Prostate gland (tissue), 2 donors: Measurements from ENCODE around the gene SYT6. TPM values are rescaled to one million over a fixed set of nuclear protein-coding genes. Genes with fewer than 3 reads are reported as not detected.

Source experiments
- DNase-seq: peaks from one replicate; pipeline ENCODE4 v3.0.0-alpha.2; 2019; ENCODE audit warnings: low spot score
- H3K27ac ChIP-seq, 2 donors: fragments of 200-600 bp; sonication (generic); 2 replicates each; pipeline ENCODE4 v1.5.1; 2017 to 2019
- H3K27me3 ChIP-seq: fragments of 200-600 bp; sonication (generic); replicated peaks from 2 replicates; pipeline ENCODE4 v1.5.1; 2019; ENCODE audit not compliant: insufficient read depth
- H3K36me3 ChIP-seq, 2 donors: fragments of 200-600 bp; sonication (generic); 1 replicate in 1 of 2; 2 replicates in 1 of 2; pipeline versions ENCODE4 v1.5.1 to v1.8.1; 2017 to 2019
- H3K4me1 ChIP-seq: fragments of 200-600 bp; sonication (generic); replicated peaks from 2 replicates; pipeline ENCODE4 v1.5.1; 2019
- H3K4me3 ChIP-seq, 2 donors: fragments of 200-600 bp; sonication (generic); 2 replicates each; pipeline ENCODE4 v1.5.1; 2017 to 2019
- H3K9me3 ChIP-seq: fragments of 200-600 bp; sonication (generic); 2 replicates; pipeline ENCODE4 v1.5.1; 2017
- CTCF ChIP-seq, 4 experiments: fragments of 200-600 bp in 2 of 4; fragments of 450-650 bp in 2 of 4; sonication (generic) in 2 of 4; IDR thresholded peaks; 1 replicate in 3 of 4; 2 replicates in 1 of 4; pipeline ENCODE4 v1.5.1; 2016 to 2019; ENCODE audit warnings: antibody characterized with exemption in 4 of 4, mild to moderate bottlenecking in 2 of 4, moderate library complexity in 2 of 4
- POLR2A ChIP-seq: fragments of 450-650 bp; IDR thresholded peaks from one replicate; pipeline ENCODE4 v1.6.1; 2016; ENCODE audit warnings: antibody characterized with exemption, mild to moderate bottlenecking
- POLR2AphosphoS5 ChIP-seq: sonication (generic); formaldehyde crosslinking; IDR thresholded peaks from one replicate; pipeline ENCODE4 v1.6.1; 2017; ENCODE audit warnings: antibody characterized with exemption
- WGBS: methylation state at CpG from one replicate; pipeline ENCODE4 v1.1.5; 2018; 5-methylcytosine and 5-hydroxymethylcytosine counted together
- intact Hi-C: fragments of 100-400 bp; cut with DNase I; formaldehyde crosslinking; loops from one replicate; pipeline ENCODE4 v1.14.2; 2022
- total RNA-seq, 2 donors: library from RNA; depleted of rRNA; stranded (reverse); fragments of >200 nt; gene quantifications; one replicate each; pipeline ENCODE4 v1.1.0, GENCODE V29; 2016

The SYT6 gene
- total RNA-seq, 2 donors from 2014 or later: 1.6 TPM; not detected in 1

GRCh38 chr1:114088392-114089299, 65.0 kb downstream of the SYT6 start:
- Histone ChIP-seq H3K4me1 (no peaks in the 10 kb centered on the region), H3K4me3 (no peak overlapping the region), H3K9me3 (no peaks in the 10 kb centered on the region), H3K36me3 (no peaks in the 10 kb centered on the region), H3K27me3 (no peaks in the 10 kb centered on the region), H3K27ac (no peak overlapping the region)
- intact Hi-C loops: no loop called here
- no peak for DNase-seq
- WGBS: 66% methylated on average over 13 of the region's 13 CpGs
- TF ChIP-seq POLR2AphosphoS5 (no peak), CTCF (IDR thresholded peaks at IDR 0.05) (no peak), POLR2A (no peak)

- H3K27me3 ChIP-seq: no peaks in the 10 kb centered on the region
- no peak for DNase-seq
Observed at GRCh38 chr1:114087495-114087894, 66.2 kb downstream of the SYT6 start.

DNA sequence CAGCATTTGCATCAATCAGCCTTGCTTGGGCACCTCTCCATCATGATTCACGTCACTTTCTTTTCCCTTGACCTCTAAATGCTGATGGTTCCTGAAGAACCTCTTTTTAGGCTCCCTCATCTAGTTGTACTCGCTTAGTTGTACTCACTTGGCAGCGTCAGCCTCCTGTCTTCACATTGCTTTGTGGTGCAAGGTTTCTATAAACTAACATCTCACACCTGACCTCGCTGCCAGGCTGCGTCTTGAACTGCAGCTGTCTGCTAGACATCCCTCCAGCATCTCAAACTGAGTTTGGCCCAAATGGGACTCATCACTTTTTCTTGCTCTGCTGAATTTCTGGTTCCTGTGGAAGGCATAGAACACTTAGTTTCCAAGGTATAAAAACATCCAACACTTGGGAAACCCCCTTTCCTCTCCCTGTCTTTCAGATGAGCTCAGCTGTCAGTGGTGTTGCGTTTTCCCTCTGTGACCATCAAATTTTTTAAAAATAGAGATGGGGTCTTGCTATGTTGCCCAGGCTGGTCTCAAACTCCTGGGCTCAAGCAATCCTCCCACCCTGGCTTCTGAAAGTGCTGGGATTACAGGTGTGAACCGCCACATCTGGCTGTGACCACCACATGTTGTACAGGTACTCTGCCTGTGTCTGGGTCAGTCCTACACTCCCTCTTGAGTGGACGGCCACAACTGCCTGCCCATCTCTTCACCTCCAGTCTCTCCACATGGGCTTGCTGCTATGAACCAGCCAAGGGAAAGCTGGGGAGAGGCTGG, 66.9 kb downstream of the SYT6 start:
- TF ChIP-seq POLR2AphosphoS5: no peak
- Histone ChIP-seq H3K36me3 (no peaks in the 10 kb centered on the region), H3K4me1 (no peaks in the 10 kb centered on the region), H3K27me3 (no peaks in the 10 kb centered on the region), H3K9me3 (no peaks in the 10 kb centered on the region), H3K27ac (no peak overlapping the region), H3K4me3 (no peak overlapping the region)
- DNase-seq: no peak
- 65% methylated on average over 8 of the region's 8 CpGs for WGBS
- intact Hi-C loops: no loop called here

More at GRCh38 chr1:114087495-114087894, 66.2 kb downstream of the SYT6 start:
- no peaks in the 10 kb centered on the region for H3K9me3 ChIP-seq
- H3K4me1 ChIP-seq: no peaks in the 10 kb centered on the region
- no peak for TF ChIP-seq POLR2AphosphoS5
- TF ChIP-seq CTCF (IDR thresholded peaks at IDR 0.05): no peak
- no peak for TF ChIP-seq POLR2A
- 97% methylated on average over 2 of the region's 2 CpGs for WGBS
- intact Hi-C loops: no loop called here
- no peaks in the 10 kb centered on the region for H3K36me3 ChIP-seq
- no peak overlapping the region for H3K4me3 ChIP-seq
- H3K27ac ChIP-seq: no peak overlapping the region

DNA sequence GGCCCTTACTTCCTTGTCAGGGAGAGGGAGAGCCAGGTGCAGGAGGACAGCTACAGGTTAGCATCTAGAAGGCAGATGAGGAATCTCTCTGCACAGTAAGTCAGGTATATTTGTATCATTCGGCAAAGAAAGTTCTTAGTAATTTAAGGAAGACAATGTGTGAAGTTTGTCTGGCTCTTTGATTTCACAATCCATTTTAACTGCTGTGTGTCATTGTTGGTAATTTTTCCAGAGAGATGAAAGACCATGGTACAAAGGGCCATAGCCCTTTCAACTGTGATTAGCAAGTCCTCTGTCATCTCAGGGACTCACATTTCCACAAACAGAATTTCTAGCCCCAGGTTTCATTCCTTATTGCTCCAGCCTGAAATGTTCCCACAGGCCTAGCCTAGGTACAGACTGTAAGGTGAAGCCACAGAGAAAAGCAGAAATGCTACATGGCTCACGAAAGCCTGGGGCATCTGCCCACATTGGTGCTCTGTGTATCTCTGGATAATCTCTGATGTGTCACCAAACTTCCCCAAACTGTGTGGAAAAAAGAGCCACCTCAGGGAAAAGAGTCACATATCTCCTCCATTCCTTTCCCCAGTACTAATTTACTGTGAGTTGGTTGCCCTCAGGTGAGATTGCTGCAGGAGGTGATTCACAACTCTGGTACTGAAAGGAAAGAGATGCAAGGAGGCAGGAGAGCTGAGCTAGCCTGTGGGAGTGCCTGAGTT, 70.6 kb downstream of the SYT6 start:
- no peak overlapping the region for H3K4me3 ChIP-seq
- no peaks in the 10 kb centered on the region for H3K27me3 ChIP-seq
- no peak for DNase-seq
- H3K9me3 ChIP-seq: no peaks in the 10 kb centered on the region
- intact Hi-C loops: no loop called here
- H3K36me3 ChIP-seq: no peaks in the 10 kb centered on the region
- WGBS: 78% methylated on average over 2 of the region's 2 CpGs
- H3K4me1 ChIP-seq: no peaks in the 10 kb centered on the region
- H3K27ac ChIP-seq: no peak overlapping the region
- TF ChIP-seq POLR2AphosphoS5: no peak
- no peak for TF ChIP-seq CTCF (IDR thresholded peaks at IDR 0.05)
- TF ChIP-seq POLR2A: no peak

- H3K36me3 ChIP-seq: no peaks in the 10 kb centered on the region
- no peak overlapping the region for H3K4me3 ChIP-seq
- no peaks in the 10 kb centered on the region for H3K9me3 ChIP-seq
- no peak for TF ChIP-seq POLR2AphosphoS5
- TF ChIP-seq CTCF (IDR thresholded peaks at IDR 0.05): no peak
- intact Hi-C loops: no loop called here
- 78% methylated on average over 2 of the region's 2 CpGs for WGBS
- DNase-seq: no peak
- no peaks in the 10 kb centered on the region for H3K4me1 ChIP-seq
- H3K27me3 ChIP-seq: no peaks in the 10 kb centered on the region
- no peak overlapping the region for H3K27ac ChIP-seq
Observed at GRCh38 chr1:114082304-114082630, 71.4 kb downstream of the SYT6 start.
